Neural cell (in vitro differentiated cells): ENCODE results near the gene MVK.

Experiments used
- TF ChIP-seq, protein P1 (sequence below): fragments of 450-650 bp; IDR thresholded peaks from 2 replicates; pipeline ENCODE4 v1.5.1; 2014; ENCODE audit warnings: antibody characterized with exemption, mild to moderate bottlenecking, moderate library complexity; ENCODE audit not compliant: poor library complexity, severe bottlenecking
- TF ChIP-seq, protein P2 (sequence below): IDR thresholded peaks from 2 replicates; pipeline ENCODE4 v1.6.1; 2012; ENCODE audit warnings: borderline replicate concordance

DNA sequence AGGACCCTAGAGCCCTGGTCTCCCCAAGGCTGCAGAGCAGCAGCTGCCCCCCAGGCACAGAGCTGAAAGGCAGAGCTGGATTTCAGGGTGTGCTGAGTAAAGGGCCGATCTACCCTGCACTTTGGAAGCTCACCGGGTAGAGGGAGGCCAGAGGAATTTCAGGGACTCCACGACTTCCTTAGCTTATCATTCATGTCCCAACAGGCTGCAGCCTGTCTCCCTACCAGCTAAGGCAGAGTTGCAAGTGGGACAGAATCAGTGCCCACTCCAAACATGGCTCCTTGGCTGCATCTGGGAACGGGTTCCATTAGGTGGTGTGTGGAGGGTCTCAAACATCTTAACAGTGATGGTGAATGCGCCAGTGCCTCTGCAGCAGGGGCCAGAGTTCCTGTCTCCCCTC lies 27.8 kb upstream of the MVK start:
- TF ChIP-seq, protein P1, sequence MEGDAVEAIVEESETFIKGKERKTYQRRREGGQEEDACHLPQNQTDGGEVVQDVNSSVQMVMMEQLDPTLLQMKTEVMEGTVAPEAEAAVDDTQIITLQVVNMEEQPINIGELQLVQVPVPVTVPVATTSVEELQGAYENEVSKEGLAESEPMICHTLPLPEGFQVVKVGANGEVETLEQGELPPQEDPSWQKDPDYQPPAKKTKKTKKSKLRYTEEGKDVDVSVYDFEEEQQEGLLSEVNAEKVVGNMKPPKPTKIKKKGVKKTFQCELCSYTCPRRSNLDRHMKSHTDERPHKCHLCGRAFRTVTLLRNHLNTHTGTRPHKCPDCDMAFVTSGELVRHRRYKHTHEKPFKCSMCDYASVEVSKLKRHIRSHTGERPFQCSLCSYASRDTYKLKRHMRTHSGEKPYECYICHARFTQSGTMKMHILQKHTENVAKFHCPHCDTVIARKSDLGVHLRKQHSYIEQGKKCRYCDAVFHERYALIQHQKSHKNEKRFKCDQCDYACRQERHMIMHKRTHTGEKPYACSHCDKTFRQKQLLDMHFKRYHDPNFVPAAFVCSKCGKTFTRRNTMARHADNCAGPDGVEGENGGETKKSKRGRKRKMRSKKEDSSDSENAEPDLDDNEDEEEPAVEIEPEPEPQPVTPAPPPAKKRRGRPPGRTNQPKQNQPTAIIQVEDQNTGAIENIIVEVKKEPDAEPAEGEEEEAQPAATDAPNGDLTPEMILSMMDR, result no peak
- TF ChIP-seq, protein P2, sequence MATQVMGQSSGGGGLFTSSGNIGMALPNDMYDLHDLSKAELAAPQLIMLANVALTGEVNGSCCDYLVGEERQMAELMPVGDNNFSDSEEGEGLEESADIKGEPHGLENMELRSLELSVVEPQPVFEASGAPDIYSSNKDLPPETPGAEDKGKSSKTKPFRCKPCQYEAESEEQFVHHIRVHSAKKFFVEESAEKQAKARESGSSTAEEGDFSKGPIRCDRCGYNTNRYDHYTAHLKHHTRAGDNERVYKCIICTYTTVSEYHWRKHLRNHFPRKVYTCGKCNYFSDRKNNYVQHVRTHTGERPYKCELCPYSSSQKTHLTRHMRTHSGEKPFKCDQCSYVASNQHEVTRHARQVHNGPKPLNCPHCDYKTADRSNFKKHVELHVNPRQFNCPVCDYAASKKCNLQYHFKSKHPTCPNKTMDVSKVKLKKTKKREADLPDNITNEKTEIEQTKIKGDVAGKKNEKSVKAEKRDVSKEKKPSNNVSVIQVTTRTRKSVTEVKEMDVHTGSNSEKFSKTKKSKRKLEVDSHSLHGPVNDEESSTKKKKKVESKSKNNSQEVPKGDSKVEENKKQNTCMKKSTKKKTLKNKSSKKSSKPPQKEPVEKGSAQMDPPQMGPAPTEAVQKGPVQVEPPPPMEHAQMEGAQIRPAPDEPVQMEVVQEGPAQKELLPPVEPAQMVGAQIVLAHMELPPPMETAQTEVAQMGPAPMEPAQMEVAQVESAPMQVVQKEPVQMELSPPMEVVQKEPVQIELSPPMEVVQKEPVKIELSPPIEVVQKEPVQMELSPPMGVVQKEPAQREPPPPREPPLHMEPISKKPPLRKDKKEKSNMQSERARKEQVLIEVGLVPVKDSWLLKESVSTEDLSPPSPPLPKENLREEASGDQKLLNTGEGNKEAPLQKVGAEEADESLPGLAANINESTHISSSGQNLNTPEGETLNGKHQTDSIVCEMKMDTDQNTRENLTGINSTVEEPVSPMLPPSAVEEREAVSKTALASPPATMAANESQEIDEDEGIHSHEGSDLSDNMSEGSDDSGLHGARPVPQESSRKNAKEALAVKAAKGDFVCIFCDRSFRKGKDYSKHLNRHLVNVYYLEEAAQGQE, result no peak
